ENCODE measurements around the gene ACKR3.

The ACKR3 gene

GRCh38 chr2:236612737-236613136, 43.1 kb downstream of the ACKR3 start:
- no peak for DNase-seq (ENCODE audit: low read depth)

DNA sequence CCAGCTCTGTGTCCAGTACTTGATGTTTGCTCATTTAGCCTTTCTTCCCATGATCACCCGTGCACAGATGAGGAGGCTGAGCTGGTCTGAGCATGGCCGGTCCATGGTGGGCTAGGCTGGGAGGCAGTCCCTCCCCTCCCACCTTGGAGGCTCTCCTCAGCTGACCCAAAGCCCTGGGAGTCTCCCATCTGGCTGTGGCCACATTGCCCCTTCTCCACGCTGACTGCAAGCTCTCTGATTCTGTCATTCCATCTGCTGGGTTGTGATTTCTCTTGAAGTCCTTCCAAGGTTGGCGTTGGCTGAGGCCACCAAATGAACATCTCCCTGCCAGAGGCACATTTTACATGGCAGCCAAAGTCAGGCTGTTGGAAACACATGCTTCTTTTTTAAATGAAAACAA, 44.0 kb downstream of the ACKR3 start:
- no peak for DNase-seq (ENCODE audit: low read depth)

DNA sequence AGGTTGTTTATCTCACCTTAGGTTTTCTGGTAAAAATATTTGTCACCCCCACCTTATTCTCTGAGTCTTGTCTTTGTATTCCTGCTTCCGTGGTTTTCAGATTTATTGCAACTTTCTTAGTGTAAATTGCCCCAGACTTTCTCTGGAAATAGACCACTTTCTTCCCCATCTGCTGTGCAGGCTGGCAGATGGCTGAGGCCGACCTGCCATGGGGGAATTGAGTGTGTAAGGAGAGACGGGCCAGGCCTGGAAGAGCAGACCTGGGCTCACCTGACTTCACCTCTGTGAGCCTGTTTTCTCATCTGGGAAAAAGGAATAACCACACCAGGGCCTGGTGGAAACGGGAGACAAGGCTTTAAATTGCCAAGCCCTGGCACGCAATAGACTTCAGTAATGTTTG, 44.9 kb downstream of the ACKR3 start:
- no peak for DNase-seq (ENCODE audit: low read depth)

GRCh38 chr2:236616031-236616430, 46.4 kb downstream of the ACKR3 start:
- no peak for DNase-seq (ENCODE audit: low read depth)

- DNase-seq (ENCODE audit: low read depth): no peak
Observed at GRCh38 chr2:236616624-236617023, 47.0 kb downstream of the ACKR3 start.

DNA sequence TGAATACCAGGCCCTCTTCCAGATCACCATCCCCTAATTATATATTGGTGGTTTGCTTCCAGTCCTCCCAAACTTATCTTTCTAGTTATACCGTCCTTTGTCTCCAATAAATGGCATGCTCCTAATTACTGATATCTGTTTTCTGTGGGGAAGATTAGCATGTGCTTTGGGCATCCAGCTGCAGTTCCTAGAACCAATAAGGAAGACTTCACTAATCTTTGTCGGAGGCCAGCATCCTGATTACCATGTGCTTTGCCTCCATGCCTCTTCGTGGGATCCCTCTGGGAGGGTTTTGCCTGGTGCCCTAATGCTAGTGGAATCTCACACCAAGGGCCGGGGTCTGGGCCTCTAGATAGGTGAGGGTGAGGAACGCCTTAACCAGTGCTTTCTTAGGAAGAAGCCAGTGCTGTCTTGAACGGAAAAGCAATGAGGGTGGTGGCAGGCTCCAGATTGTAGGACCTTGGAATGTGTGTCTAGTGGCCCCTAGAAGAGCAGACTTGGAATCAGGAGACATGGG, 47.7 kb downstream of the ACKR3 start:
- DNase-seq (ENCODE audit: low read depth): no peak

DNA sequence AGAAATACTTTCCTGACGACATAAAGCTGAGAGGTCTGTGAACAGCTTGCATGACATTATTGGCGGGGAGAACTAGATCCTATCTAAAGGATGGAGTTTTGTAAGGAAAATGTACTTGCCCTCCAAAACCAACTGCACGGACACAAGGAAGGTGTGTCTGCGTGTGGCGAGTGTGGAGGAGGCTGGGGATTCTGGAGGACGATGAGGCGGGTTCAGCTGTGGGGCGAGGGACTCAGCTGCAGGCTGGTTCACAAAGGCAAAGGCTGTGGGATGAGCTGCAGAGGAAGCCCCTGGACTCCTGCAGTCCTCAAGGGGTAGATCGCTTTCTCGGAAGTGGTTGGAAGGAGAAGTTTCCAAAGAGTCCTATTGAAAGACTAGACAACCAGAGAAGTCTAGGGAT, 48.2 kb downstream of the ACKR3 start:
- no peak for DNase-seq (ENCODE audit: low read depth)

GRCh38 chr2:236618370-236618769, 48.7 kb downstream of the ACKR3 start:
- no peak for DNase-seq (ENCODE audit: low read depth)

- no peak for DNase-seq (ENCODE audit: low read depth)
Observed at GRCh38 chr2:236619910-236620612, 50.4 kb downstream of the ACKR3 start.

DNA sequence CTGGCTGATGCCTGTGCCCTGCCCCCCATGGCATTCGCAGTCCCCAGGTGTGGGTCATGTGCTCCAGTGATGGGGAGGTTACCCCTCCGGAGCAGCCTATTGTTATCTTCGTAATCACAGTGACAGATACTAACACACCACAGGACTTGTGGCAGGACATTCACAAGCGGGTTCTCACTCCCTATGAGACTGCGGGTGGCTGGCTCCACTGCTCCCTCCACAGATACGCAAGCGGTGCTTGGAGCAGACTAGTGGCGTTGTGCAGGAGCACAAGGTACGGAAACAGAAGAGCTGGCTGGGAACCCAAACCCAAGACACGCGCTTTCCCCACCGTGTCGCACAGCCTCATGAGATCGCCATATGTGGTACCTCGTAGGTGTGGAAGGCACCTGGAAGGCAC, 52.2 kb downstream of the ACKR3 start:
- DNase-seq (ENCODE audit: low read depth): no peak

- DNase-seq (ENCODE audit: low read depth): no peak
Observed at GRCh38 chr2:236622201-236622600, 52.6 kb downstream of the ACKR3 start.

DNA sequence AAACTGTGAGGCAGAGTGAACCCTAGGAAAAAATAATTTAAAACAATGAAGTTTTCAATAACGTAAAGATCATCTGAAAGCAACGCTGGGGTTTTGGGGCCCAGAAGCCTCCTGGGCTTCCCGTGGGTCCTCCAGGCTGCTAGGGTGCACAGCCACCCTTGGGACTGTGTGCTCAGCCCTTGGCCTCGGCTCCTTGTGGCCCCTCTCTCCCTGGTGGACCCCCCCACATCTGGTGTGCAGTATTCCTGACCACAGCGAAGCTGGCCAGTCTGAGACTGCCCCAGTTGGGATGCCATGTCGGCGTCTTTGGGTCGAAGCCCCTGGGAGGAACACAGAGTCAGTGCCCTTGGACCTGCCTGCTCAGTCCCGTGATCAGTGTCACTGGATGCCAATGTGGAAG, 53.0 kb downstream of the ACKR3 start:
- no peak for DNase-seq (ENCODE audit: low read depth)

DNA sequence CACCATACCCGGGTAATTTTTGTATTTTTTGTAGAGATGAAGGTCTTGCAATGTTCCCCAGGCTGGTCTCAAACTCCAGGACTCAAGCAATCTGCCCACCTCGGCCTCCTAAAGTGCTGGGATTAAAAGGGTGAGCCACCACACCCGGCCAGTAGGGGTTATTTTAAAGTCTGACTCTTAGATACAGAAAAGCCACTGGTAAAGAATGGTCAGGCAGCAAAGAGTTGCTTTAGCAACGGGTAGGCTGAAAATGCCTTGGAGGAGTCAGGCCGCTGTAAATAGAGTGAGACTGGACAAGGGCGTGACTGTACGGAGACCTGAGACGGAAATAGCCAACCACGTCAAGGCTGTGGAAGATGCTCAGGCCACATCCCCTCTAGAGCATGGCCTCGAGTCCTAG, 54.2 kb downstream of the ACKR3 start:
- no peak for DNase-seq (ENCODE audit: low read depth)

- DNase-seq (ENCODE audit: low read depth): no peak
Observed at GRCh38 chr2:236625156-236625690, 55.6 kb downstream of the ACKR3 start.

GRCh38 chr2:236626391-236627150, 56.9 kb downstream of the ACKR3 start:
- no peak for DNase-seq (ENCODE audit: low read depth)

GRCh38 chr2:236627193-236627592, 57.6 kb downstream of the ACKR3 start:
- no peak for DNase-seq (ENCODE audit: low read depth)

DNA sequence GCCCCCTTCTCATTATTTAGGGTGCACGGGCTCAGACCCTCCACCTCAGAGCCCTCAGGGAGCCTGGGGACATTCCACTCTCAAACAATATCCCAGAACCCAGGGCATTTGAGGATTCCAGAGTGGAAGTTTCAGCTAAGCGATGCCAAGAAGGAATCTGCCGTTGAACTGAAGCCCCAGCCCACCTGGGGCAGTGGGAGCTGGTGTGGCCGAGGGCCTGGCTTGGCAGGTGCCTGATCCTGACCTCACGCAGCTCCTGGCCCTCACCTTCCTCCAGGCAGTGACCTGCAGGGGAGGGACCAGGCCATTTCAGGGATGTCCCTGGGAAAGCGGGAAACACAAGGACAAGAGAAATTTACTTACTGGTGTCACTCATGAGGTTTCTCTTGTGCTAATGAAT, 58.2 kb downstream of the ACKR3 start:
- no peak for DNase-seq (ENCODE audit: low read depth)

DNA sequence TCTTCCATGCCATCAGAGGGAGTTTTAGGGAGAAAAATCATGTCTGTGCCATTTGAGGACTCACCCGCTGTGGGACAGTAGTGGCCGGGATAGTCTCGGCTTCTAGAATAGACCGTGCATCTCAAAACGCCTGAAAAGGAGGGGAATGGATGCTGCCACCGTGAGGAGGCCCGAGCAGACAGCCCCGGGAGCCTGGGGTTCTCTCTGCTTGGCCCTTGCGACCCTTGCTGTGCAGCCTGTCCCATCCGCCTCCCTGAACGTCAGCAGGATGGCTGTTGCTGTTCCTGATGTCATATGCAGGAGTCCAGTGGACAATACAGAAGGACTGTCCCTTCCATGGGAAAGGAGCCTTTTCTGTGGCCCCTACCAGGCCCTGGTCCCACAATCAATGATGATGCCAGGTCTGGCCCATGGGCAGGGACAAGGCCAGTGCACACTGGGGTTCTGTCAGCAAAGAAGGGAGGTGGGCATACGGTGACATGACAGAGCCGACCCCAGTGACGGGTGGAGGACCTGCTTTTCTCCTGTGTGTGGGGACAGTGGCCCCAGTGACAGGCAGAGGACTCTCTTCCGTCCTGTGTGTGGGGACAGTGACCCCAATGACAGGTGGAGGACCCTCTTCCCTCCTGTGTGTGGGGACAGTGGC, 58.8 kb downstream of the ACKR3 start:
- DNase-seq (ENCODE audit: low read depth): no peak

- no peak for DNase-seq (ENCODE audit: low read depth)
Observed at GRCh38 chr2:236628981-236629605, 59.5 kb downstream of the ACKR3 start.

- no peak for DNase-seq (ENCODE audit: low read depth)
Observed at GRCh38 chr2:236629961-236630872, 60.6 kb downstream of the ACKR3 start.

- no peak for DNase-seq (ENCODE audit: low read depth)
Observed at GRCh38 chr2:236631281-236631855, 61.7 kb downstream of the ACKR3 start.
